Nephron progenitor cell (in vitro differentiated cells): ENCODE data around the gene ZBTB20.

Experiments
- DNase-seq: peaks from one replicate; pipeline ENCODE4 v3.0.0; 2021
- H3K27ac Mint-ChIP-seq: 2 replicates; pipeline ENCODE4 v1.8.0; 2021; ENCODE audit warnings: mild to moderate bottlenecking, moderate library complexity, mixed read lengths
- H3K27me3 Mint-ChIP-seq: 2 replicates; pipeline ENCODE4 v1.8.0; 2021; ENCODE audit warnings: mild to moderate bottlenecking, low read depth, mixed read lengths; ENCODE audit not compliant: poor library complexity
- H3K36me3 Mint-ChIP-seq: 2 replicates; pipeline ENCODE4 v1.8.0; 2021; ENCODE audit warnings: low read depth, mixed read lengths
- H3K4me1 Mint-ChIP-seq: 2 replicates; pipeline ENCODE4 v1.8.0; 2021; ENCODE audit warnings: mixed read lengths
- H3K4me3 Mint-ChIP-seq: 2 replicates; pipeline ENCODE4 v1.8.0; 2021; ENCODE audit warnings: mild to moderate bottlenecking, moderate library complexity, mixed read lengths
- H3K9me3 Mint-ChIP-seq: 2 replicates; pipeline ENCODE4 v1.8.0; 2021; ENCODE audit warnings: mild to moderate bottlenecking, moderate library complexity, mixed read lengths
- CTCF ChIP-seq: fragments of 200-600 bp; sonication (generic); IDR thresholded peaks from 2 replicates; pipeline ENCODE4 v1.5.0; 2021; ENCODE audit warnings: antibody characterized with exemption

ZBTB20 gene

DNA sequence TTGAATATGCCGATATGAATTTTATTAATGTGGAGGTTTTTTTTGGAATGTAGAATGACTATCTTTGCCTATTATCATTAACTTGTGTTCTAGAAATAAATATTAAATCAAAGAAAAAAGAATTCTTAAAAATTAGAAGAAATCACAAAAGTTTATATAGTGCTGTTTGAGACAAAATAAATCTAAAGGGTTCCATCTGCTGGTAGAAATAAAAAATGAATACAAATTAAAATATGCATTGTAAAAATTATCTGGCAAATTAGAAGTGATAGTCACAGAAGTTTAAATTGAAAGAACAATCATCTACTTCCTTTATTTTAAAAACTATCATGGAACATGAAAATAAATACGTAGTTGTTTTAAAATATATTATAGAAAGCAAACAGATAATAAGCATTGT lies 22.7 kb upstream of the ZBTB20 start:
- no peak for TF ChIP-seq CTCF
- Mint-ChIP-seq H3K27me3 (no peaks in the 10 kb centered on the region), H3K27ac (no peak overlapping the region), H3K9me3 (no peaks in the 10 kb centered on the region), H3K36me3 (no peaks in the 10 kb centered on the region), H3K4me3 (no peak overlapping the region), H3K4me1 (no peaks in the 10 kb centered on the region)
- DNase-seq: no peak

GRCh38 chr3:115165701-115166100 lies 18.6 kb upstream of the ZBTB20 start:
- no peak for TF ChIP-seq CTCF
- Mint-ChIP-seq H3K27me3 (no peaks in the 10 kb centered on the region), H3K4me1 (no peaks in the 10 kb centered on the region), H3K27ac (no peak overlapping the region), H3K4me3 (no peak overlapping the region), H3K36me3 (no peaks in the 10 kb centered on the region), H3K9me3 (no peaks in the 10 kb centered on the region)
- DNase-seq: no peak

DNA sequence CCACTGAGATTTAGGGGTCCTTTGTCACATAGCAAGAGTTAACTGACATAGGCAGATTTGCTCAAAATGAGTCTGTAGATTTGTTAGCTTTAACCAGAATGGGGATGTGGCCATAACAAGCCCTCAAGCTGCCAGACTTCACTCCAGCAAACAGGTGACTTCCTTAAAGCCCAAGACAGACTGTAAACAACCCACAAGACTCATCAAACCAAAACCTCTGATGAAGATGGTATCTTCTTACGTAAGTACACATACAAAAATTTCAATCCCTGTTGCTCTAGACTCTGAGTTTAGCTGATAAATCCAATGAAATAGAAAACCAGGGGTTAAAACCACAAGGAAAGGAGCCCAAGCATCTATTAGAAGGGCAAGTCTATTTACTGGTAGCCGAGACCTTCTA lies 18.2 kb upstream of the ZBTB20 start:
- no peak for TF ChIP-seq CTCF
- DNase-seq: no peak
- Mint-ChIP-seq H3K27ac (no peak overlapping the region), H3K9me3 (no peaks in the 10 kb centered on the region), H3K4me3 (no peak overlapping the region), H3K27me3 (no peaks in the 10 kb centered on the region), H3K4me1 (peaks cover 3% of the 10 kb centered on the region), H3K36me3 (no peaks in the 10 kb centered on the region)

DNA sequence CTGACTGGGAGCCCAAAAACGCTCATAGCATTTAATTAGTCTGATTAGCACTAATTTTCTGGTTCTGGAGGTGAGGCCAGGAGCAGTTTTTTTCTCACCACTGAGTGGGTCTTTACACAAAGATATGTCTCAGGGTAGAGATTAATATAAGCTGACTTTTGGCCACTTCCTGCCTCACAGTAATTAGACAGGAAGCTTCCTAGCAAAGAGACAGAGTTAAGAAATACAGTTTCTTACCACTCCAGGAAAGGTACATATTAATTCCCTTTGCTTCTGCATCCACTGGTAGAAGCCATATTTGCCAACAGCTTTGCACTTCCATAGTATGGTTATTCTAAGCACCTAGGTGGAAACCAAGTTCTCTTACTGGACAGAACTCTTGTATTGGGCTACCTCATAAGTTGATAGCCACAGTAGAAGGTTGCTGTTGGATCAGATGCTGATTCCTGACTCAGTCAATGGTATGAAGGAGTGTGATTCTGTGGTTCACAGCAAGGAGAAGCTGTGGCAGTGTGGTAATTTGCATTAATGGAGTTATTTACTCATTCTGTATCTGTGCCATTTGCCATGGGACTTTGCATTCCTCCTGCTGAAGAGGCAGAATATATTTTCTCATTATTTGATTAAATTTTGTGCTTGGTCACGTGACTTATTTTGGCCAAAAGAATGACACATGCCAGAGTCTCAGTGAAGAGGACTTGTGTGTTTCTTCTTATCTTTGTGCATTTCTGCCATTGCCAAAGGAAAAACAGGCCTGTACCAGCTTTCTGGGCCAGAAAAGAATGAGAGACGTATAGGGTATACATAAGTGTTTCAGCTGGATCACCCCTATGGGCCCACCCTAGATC lies 17.5 kb upstream of the ZBTB20 start:
- peaks cover 4% of the 10 kb centered on the region for H3K4me1 Mint-ChIP-seq
- H3K27me3 Mint-ChIP-seq: no peaks in the 10 kb centered on the region
- no peak overlapping the region for H3K4me3 Mint-ChIP-seq
- no peak for DNase-seq
- no peak overlapping the region for H3K27ac Mint-ChIP-seq
- no peaks in the 10 kb centered on the region for H3K36me3 Mint-ChIP-seq
- H3K9me3 Mint-ChIP-seq: no peaks in the 10 kb centered on the region
- no peak for TF ChIP-seq CTCF

GRCh38 chr3:115162759-115163158 lies 15.7 kb upstream of the ZBTB20 start:
- no peak for TF ChIP-seq CTCF
- DNase-seq: no peak
- no peak overlapping the region for H3K4me3 Mint-ChIP-seq
- peaks cover 6% of the 10 kb centered on the region for H3K36me3 Mint-ChIP-seq
- H3K9me3 Mint-ChIP-seq: peaks cover 16% of the 10 kb centered on the region
- H3K27me3 Mint-ChIP-seq: no peaks in the 10 kb centered on the region
- H3K4me1 Mint-ChIP-seq: peaks cover 4% of the 10 kb centered on the region
- H3K27ac Mint-ChIP-seq: no peak overlapping the region

DNA sequence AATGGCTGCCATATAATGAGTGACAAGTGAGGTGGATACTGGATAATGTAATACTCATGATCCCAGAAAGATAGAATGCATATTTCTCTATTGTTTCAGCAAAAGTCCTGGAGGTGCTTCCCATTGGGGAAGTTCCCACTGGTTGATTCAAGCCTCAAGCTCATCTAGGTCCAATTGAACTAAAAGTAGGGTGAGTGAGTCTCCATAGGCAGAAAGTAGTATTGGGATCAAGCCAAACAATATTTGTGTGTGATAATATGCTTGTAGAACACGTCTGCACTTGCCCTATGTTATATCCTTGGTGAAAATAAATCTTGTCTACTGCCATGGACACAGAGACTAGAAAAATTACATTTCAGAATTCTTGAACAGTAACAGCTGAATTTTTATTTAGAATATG lies 14.8 kb upstream of the ZBTB20 start:
- peaks cover 21% of the 10 kb centered on the region for H3K9me3 Mint-ChIP-seq
- peaks cover 6% of the 10 kb centered on the region for H3K36me3 Mint-ChIP-seq
- TF ChIP-seq CTCF: no peak
- H3K27me3 Mint-ChIP-seq: no peaks in the 10 kb centered on the region
- DNase-seq: no peak
- no peak overlapping the region for H3K27ac Mint-ChIP-seq
- peaks cover 4% of the 10 kb centered on the region for H3K4me1 Mint-ChIP-seq
- H3K4me3 Mint-ChIP-seq: no peak overlapping the region
